HG02798 (cell line): ENCODE measurements around the gene BTN2A1.
"Not testable (repeated sequence)": the region's sequence is repeated elsewhere in the genome, so short reads cannot be mapped to it uniquely, and the experiment has no call there.

Experiments
- ATAC-seq: cut with Tn5 transposase; IDR thresholded peaks from one replicate; pipeline ENCODE4 v1.9.1; 2021; ENCODE audit warnings: mild to moderate bottlenecking; ENCODE audit not compliant: unreplicated experiment, poor library complexity

Gene BTN2A1

DNA sequence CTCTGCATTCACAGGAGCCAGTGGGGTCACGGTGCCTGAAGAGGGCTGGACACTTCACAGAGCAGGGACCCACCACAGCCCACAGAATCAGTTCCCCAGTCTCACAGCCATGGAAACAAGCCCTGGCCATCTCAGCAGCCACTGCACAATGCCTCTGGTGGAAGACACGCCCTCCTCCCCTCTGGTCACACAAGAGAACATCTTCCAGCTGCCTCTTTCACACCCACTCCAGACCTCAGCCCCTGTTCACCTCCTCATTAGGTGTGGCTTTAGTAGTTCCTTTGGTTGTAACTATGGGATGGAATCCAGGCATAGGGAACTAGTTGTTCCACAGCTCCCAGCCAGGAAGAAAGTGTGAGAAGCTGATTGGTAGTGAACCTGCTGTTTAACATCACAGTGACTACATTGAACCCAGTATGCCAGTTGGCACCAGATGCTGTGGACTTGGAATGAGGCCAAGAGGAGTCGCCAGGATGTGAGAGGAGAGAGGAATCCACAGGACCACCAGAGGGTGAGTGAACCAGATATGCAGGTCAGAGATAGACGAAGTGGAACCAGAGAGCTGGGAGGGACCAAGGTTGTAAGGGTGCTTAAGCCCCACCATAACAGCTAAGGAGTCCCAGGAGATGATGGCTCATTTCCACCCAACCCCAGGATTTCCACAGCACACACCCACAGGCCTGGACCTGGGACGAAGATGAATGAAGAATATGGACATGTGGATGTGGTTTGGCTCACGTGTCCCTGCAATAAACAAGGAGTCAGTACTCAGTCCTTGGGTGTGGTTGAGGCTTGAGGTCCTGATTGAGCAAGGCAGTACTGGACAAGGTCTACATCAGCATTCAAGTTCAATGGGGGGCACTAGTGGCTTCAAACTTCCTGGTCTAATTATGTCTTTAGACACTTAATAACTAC, 26.2 kb upstream of the BTN2A1 start:
- no peak for ATAC-seq

DNA sequence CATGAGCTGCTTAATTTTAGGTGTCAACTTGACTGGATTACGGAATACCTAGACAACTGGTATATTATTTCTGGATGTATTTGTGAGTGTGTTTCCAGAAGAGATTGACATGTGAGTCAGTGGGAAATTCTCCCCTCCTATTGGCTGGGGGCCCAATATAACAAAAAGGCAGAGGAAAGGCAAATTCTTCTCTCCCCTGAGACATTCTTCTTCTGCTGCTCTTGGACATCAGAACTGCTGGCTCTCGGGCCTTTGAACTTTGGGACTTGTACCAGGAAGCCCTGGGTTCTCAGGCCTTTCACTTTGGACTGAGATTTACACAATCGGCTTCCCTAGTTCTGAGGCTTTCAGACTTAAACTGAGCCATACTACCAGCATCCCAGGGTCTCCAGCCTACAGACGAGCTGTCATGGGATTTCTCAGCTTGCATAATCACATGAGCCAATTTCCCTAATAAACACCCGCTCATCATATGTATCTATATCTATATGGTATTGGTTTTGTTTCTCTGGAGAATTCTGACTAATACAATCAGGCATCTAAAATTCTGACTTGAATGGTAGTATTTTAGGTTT, 25.0 kb upstream of the BTN2A1 start:
- no peak for ATAC-seq

DNA sequence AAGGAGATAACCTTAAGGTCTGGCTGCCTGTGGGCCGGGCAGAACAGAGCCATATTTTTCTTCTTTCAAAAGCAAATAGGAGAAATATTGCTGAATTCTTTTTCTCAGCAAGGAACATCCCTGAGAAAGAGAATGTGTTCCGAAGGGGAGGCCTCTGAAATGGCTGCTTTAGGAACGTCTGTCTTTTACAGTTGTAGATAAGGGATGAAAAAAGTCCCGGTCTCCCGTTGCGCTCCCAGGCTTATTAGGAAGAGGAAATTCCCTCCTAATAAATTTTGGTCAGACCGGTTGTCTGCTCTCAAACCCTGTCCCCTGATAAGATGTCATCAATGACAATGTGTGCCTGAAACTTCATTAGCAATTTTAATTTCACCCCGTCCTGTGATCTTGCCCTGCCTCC, 24.1 kb upstream of the BTN2A1 start:
- ATAC-seq, result not testable (repeated sequence)

DNA sequence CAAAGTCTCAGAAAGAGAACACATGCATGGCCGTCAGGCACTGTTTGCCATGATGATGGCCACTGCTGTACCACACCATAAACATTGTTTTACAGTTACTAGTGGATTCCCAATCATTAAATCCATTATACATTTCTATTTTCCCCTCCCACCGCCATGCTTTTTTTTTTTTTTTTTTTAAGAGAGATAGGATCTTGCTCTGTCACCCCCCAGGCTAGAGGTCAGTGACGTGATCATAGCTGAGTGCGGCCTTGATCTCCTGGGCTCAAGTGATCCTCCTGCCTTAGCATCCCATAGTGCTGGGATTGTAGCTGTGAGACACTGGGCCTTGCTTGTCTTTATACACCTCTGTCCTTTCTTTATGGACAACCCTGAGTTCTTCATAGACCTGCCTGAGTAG, 21.7 kb upstream of the BTN2A1 start:
- no peak for ATAC-seq

DNA sequence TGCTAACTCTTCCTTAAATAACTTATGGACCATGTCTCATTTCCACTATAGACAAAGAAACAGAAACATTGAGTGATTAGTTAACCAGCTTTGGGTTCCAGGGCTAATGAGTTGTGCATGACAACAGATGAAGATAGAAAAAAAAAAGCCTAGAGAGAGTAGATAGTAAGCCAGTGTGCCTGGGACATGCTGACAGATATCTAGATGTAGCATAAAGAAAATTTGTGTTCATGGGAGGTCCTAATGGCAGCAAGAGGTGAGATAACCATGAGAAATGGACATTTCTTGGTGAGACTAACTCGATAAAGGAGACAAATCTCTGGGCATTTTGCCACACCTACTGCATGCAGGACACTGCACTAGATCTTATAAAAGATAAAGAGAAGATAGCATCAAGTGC, 20.2 kb upstream of the BTN2A1 start:
- no peak for ATAC-seq

DNA sequence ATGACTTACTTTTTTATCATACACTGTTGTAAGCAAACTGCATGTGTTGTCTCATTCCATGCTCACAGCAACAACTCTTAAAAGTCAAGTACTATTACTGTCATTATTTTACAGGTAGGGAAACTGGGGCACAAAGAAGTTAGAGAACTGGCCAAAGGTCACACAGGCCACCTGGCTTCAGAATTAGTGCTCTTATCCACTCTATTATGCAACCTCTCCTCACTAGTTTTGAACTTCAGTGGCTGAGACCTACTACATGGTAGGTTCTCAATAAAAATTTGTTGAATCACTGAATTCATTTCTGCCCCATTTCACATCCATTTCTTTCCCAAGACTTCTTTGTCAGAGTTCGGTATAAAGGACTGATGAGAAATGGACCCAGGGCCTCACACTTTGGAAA, 19.8 kb upstream of the BTN2A1 start:
- ATAC-seq, result no peak

DNA sequence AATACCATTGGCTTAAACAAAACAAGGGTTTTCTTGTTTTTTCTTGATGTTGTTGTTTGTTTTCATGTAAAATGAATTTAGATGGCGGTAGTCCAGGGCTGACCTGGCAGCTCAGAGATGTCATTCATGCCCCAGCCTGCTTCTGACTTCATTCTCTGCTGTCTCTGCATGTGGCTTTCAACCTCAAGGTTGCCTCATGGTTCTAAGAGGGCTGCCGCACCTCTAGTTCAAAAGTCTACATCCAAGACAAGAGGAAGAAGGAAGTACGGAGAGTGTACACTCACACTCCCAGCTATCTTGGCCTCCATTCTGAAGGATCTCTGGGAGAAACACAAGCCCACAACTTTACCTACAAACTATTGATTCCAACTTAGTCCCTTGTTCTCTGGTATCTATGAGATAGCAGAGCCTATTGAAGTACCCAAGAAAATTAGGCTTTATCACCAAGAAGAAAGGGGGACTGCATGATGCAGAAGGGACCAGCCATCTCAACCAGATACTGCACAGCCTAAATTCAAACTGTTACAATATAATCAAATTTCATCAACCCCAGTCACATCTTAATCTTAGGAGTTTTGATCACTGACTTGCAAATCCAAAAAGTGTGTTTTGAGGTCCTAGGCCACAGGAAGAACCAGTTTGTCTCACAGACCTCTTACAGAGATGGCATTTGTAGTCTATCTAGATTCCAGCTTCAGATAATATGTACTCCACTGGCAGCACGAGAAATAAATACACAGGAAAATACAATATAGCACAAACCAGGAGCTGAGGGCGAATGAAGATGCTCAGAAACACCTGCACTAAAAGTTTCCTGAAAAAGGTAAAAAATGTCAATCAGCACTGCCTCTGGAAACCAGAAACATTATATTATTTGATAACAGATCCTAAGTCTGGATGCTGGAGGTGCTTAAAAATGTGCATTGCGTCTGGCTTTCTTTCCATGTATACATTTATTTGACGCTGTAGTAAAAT, 18.3 kb upstream of the BTN2A1 start:
- no peak for ATAC-seq

DNA sequence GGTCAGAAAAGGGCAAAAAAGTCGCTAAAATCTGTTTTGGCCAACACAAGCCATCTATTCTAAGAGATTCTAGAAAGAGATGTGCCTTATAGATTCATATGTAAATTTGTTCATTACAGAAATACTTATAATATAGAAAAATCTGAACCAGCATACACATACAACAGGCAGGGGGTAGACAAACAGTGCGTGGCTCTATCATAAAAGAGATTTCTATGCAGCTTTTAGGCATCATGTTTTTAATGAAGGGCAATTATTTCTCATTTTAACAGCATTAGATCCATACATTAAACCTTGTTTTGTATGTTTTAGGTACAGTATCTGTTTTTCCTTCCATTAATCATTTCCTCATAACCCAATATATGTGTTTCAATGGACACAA, 16.8 kb upstream of the BTN2A1 start:
- no peak for ATAC-seq

DNA sequence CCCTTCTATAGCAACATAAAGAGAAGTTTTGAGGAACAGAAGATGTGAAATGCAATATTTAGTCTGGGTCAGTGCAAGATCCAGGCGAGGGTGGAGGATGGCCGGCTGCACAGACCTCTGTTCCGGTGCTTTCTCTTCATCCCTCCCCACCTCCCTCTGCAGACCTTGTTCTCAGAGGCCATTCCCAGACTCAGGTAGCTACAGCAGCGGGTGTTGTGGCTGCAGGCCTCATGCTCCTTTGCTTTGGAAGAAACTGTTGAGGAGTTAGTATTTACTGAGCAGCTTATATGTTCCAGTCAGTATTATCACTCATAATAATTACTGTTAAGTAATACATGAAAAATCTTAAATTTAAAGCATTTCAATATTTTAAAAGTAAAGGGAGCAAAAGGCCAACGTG, 15.8 kb upstream of the BTN2A1 start:
- ATAC-seq, result no peak

DNA sequence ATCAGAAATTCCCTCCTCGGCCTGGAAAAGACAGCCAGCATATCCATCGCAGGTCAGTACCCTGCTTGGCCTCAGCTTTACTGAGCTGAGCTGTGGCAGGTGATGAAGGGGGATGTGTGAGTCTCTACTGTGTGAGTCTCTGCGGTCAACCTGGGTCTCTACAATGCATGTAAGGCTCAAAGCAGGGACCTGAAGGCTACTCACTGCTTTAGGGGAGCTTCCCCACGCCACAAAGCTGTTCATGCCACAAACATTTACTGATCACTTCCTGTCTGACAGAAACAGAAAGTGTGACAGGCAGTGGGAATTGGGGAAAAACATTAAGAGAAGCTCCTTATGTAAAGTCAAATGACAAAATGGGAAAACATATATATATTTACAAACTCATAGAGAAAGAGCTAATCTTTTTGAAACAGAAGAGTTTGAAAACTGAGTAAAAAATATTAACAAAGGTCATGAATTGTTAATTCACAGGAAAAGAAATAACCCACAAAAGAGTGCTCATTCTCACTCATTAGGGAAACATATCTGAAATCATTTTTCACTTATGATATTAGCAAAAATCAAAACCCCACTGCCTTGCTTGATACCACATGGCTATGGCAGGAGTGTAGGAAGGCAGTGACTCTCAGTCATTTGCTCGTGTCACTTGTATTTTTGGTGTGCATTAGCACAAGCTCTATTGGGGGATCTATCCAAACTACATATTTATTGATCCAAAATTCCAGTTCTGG, 11.7 kb upstream of the BTN2A1 start:
- peak; percentile 86 for ATAC-seq

DNA sequence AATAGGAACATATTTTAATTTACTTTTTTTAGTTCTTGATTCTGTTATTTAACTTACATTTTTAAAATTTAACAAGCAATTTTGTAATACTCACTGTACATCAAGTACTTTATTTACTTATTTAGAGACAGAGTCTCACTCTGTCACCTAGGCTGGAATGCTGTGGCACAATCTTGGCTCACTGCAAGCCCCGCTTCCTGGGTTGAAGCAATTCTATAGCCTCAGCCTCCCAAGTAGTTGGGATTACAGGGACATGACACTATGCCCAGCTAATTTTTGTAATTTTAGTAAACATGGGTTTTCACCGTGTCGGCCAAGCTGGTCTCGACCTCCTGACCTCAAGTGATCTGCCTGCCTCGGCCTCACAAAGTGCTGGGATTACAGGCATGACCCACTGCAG, 10.5 kb upstream of the BTN2A1 start:
- no peak for ATAC-seq

DNA sequence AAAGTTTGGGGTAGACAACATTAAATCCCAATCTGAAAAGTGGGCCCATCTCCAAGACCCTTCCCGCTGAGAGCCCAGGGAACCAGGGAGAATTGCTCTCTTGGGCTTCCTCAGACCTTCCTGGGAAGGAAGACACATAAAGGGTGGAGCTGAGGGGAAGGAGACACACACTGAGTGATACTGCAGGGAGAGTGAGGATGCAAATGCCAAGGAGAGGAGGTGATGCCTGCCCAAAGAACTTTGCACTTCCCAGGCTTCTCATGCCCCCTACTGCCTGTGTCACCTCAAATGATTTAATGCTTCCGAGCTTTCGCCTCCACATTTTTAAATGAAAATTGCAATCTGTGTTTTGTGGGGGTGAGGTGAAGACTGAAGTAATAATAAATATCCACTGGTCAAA, 7.5 kb upstream of the BTN2A1 start:
- ATAC-seq, result no peak

DNA sequence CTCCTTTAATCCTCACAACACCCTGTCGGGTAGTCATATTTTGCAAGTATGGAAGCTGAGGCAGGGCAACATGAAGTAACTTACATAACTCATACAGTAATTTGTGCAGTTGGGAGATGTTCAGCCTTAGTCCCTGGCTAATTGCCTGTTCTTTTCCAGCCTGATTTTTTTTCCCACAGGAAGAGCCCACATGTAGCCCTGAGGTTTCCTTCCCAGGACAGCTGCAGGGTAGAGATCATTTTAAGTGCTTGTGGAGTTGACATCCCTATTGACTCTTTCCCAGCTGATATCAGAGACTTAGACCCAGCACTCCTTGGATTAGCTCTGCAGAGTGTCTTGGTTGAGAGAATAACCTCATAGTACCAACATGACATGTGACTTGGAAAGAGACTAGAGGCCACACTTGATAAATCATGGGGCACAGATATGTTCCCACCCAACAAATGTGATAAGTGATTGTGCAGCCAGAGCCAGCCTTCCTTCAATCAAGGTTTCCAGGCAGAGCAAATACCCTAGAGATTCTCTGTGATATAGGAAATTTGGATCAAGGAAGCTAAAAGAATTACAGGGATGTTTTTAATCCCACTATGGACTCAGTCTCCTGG, 5.0 kb upstream of the BTN2A1 start:
- ATAC-seq, result no peak

DNA sequence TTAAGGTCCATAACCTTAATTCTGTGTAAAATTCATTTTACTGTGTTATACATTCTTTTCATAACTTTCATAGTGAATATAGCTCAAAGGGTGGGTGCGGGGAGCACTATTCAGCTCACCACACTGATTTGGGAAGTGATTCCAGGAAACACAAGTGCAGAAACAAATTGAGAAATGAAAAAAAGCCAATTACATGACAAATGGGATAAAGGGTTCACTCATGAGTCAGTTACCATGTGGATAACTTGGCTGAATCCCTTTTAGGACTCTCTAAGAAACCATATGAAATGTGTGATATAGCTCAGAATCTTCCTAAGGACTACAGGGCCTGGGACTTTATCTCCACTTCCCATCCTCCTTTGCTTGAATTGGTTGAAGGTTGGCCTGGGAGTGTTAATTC, 3.1 kb upstream of the BTN2A1 start:
- ATAC-seq, result no peak

DNA sequence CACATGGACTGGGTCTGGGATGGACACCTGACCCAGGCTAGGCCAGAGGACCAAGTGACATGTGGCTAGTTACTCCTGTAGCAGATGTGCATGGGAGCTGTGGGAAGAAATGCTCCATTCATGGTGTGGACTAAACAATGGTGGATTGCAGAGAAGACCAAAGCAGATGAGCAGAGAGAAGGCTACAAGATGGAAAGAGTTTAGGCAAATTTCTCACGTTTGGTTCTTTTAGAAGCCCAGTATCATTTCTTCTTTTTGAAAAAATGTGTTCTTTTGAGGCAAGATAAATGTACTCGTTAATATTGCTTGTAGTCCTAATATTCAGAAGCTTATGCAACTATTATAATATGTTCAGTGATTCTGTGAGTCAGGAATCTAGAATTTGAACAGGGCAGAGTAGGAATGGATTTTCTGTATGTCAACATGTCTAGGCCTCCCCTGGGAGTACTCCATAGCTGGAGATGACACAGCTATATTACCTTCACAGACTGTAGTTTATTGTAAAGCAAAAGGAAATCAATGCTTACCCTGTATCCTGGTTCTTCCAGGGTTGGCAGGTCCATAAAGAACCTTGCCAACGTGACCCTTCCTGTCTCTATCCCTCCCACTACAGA, 2.3 kb upstream of the BTN2A1 start:
- ATAC-seq, result no peak

DNA sequence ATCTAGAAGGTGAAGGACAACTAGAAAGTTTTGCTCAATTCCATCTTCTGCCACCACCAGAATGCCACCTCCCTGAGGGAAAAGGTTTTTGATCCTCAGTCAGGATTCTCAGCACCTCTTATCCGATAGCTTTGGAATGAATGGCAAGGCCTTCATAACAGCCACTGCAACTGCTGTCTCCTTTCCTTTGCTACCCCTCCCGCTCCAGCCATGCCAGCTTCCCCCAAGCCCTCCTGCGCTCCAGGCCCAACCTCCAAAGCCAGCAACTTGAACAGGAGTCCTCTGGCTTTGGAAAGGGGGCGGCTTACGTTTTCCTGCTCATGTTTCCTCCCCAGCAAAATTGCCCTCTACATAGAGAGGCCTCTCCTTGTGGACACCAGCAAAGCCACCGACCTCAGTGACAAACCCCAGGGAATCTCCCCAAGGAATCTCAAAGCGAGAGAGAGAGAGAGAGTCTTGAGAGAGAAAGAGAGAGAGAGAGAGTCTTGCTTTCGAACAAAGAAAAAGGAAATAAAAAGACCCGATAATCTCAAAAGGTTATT, 420 bp upstream of the BTN2A1 start:
- peak; percentile 37 for ATAC-seq

DNA sequence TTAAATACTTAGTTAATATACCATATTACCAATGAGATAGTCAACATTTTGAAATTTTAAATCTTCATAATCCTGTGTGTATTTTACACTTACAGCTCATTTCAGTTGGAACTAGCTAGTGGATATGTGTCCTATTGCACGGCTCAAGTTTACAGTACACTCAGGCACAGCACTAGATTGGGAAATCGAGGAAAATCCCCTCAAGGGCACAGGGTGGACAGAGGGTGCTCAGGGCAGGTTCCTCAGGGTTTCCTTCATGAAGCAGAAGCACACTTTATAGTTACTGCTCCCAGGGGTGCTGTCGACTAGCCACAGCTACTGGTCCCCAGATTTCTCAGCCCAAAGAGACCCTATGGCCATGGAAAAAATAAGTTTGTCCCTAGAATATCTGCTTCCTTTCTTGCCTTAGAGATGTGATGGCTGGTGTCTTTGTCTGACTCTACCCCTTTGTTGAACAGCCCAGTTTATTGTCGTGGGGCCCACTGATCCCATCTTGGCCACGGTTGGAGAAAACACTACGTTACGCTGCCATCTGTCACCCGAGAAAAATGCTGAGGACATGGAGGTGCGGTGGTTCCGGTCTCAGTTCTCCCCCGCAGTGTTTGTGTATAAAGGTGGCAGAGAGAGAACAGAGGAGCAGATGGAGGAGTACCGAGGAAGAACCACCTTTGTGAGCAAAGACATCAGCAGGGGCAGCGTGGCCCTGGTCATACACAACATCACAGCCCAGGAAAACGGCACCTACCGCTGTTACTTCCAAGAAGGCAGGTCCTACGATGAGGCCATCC, 1.5 kb downstream of the BTN2A1 start:
- no peak for ATAC-seq

DNA sequence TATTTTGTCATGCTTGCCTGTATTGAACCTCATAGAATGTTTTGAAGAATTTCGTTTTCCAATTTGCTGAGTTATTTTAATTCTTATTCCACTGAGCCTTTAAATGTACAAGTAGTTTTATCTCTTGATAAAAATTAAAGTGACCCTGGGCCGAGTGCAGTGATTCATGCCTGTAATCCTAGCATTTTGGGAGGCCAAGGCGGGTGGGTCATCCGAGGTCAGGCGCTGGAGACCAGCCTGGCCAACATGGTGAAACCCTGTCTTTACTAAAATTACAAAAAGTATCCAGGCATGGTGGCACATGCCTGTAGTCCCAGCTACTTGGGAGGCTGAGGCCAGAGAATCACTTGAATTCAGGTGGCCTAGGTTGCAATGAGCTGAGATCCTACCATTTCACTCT, 3.6 kb downstream of the BTN2A1 start:
- not testable (repeated sequence) for ATAC-seq
